ENCODE results near the gene KCNQ1. TPM values are rescaled to one million over a fixed set of nuclear protein-coding genes. Genes with fewer than 3 reads are reported as not detected.

KCNQ1 gene
- total and polyA plus RNA-seq, 9 of the 15 experiments (the other 6 are each of a cell fraction or from before 2014, with no cell fraction given), result 0.44 TPM; not detected in 8

DNA sequence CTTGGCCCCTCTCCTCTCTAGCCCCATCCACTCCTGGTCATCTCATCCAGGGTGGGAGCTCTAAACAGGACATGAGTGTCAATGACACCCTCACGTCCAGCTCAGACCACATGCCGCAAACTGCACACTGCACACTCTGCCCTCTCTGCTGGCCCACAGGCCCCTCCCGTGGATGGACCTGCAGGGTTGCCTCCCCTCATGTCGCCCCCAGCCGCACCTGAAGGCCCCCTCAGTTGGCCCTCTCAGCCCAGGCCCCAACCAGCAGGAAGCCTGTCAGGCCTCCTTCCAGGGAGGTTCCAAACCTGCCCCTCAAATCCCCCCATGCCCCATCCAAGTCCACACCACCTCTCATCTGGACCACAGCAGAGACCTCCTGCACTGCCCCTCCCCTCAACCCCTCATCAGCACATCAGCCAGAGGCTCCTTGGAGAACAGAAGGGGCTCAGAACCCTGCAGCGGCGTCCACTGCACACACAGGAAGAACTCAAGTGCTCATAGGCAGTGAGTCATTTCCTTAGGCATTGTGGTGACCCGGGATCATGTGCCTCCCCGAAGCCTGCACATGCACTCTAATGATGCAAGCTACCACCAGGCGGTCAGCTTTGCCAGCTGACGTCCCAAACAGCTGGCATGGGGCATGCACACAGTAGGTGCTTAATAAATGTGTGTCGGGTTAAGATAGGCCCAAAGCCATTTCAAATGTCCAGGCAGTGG, 453.7 kb downstream of the KCNQ1 start (continued):
- no peak for TF ChIP-seq STAG1 (CRISPR knock-in tag; IDR thresholded peaks at IDR 0.05; ENCODE audit: borderline replicate concordance)
- no peak for TF ChIP-seq FUS (optimal IDR thresholded peaks at IDR 0.05; ENCODE audit: low read depth, low read length)
- no peak for TF ChIP-seq RAD51 (IDR thresholded peaks at IDR 0.05; ENCODE audit: borderline replicate concordance, low read depth)
- TF ChIP-seq ETV6 (IDR thresholded peaks at IDR 0.05; ENCODE audit: borderline replicate concordance in 1 of 2, low read depth in 2 of 2, low read length in 1 of 2), result no peak
- peak; percentile 64; the same call in 1 of the 2 replicates for TF ChIP-seq ETV6 (CRISPR knock-in tag; IDR thresholded peaks at IDR 0.05; ENCODE audit: borderline replicate concordance)
- TF ChIP-seq HEY1 (CRISPR knock-in tag; IDR thresholded peaks at IDR 0.05; ENCODE audit: borderline replicate concordance), result no peak
- TF ChIP-seq HDAC2 (IDR thresholded peaks at IDR 0.05), result peak; percentile 55; the same call in 1 of the 2 replicates
- peak; percentile 27 for TF ChIP-seq ASH1L (IDR thresholded peaks at IDR 0.05; ENCODE audit: borderline replicate concordance, low read depth, partially characterized antibody)
- TF ChIP-seq, protein P1, sequence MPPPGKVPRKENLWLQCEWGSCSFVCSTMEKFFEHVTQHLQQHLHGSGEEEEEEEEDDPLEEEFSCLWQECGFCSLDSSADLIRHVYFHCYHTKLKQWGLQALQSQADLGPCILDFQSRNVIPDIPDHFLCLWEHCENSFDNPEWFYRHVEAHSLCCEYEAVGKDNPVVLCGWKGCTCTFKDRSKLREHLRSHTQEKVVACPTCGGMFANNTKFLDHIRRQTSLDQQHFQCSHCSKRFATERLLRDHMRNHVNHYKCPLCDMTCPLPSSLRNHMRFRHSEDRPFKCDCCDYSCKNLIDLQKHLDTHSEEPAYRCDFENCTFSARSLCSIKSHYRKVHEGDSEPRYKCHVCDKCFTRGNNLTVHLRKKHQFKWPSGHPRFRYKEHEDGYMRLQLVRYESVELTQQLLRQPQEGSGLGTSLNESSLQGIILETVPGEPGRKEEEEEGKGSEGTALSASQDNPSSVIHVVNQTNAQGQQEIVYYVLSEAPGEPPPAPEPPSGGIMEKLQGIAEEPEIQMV (tag; conservative IDR thresholded peaks at IDR 0.05; ENCODE audit: low read depth), result no peak
- no peak for TF ChIP-seq SRSF3 (IDR thresholded peaks at IDR 0.05; ENCODE audit: insufficient read depth, low read length)
- TF ChIP-seq JUND (IDR thresholded peaks at IDR 0.05; ENCODE audit: borderline replicate concordance, low read depth, low read length), result peak; percentile 93
- TF ChIP-seq JUND (tag; IDR thresholded peaks at IDR 0.05; ENCODE audit: borderline replicate concordance, low read depth, low read length), result peak; percentile 61; the same call in 1 of the 3 replicates
- TF ChIP-seq CBX8 (IDR thresholded peaks at IDR 0.05; ENCODE audit: borderline replicate concordance, extremely low read depth, low read depth, low read length, poor library complexity, severe bottlenecking), result no peak
- TF ChIP-seq ZNF398 (CRISPR knock-in tag; IDR thresholded peaks at IDR 0.05), result no peak
- TF ChIP-seq NFYB (IDR thresholded peaks at IDR 0.05; ENCODE audit: extremely low read depth, insufficient read length), result no peak
- no peak for TF ChIP-seq SMARCE1 (IDR thresholded peaks at IDR 0.05)
- no peak for TF ChIP-seq BCOR (IDR thresholded peaks at IDR 0.05)
- TF ChIP-seq SP2 (IDR thresholded peaks at IDR 0.05; ENCODE audit: extremely low read depth, low read depth, low read length, poor library complexity, severe bottlenecking), result no peak
- peak; percentile 60; the same call in 1 of the 2 replicates for TF ChIP-seq GABPB1 (CRISPR knock-in tag; IDR thresholded peaks at IDR 0.05)
- no peak for TF ChIP-seq TAF15 (IDR thresholded peaks at IDR 0.05; ENCODE audit: low read depth, low read length)
- TF ChIP-seq EP300 (IDR thresholded peaks at IDR 0.05; ENCODE audit: low read length), result peak; percentile 32; the same call in 1 of the 2 replicates
- no peak for TF ChIP-seq ZBTB5 (IDR thresholded peaks at IDR 0.05)
